ENCODE measurements around the gene PSMB11. TPM values are rescaled to one million over a fixed set of nuclear protein-coding genes. Genes with fewer than 3 reads are reported as not detected.

Gene PSMB11
- total RNA-seq, 3 donors from 2014 or later, result not detected

- DNase-seq, result peak; percentile 84 to 87 (median 86)
- Histone ChIP-seq H3K36me3 (ENCODE audit: low read depth) (peaks cover 15% of the 10 kb centered on the region), H3K4me1 (ENCODE audit: low read depth) (peaks cover 27% of the 10 kb centered on the region), H3K9me3 (no peaks in the 10 kb centered on the region), H3K4me3 (peak overlapping the region; percentile 12)
- intact Hi-C loops (cut with DNase I, micrococcal nuclease), result no loop called here
- no peak for TF ChIP-seq CTCF (IDR thresholded peaks at IDR 0.05)
- peak; percentile 93 for ATAC-seq
These were observed 29.4 kb downstream of the PSMB11 start for GRCh38 chr14:23071244-23071920.

- intact Hi-C loops (cut with DNase I, micrococcal nuclease), result no loop called here
- no peak for DNase-seq
- no peaks in the 10 kb centered on the region for H3K9me3 ChIP-seq
- peaks cover 12% of the 10 kb centered on the region for H3K36me3 ChIP-seq (ENCODE audit: low read depth)
- TF ChIP-seq CTCF (IDR thresholded peaks at IDR 0.05), result no peak
- ATAC-seq, result peak; percentile 59
- peaks cover 27% of the 10 kb centered on the region for H3K4me1 ChIP-seq (ENCODE audit: low read depth)
- H3K4me3 ChIP-seq, result no peak overlapping the region
These were observed 30.0 kb downstream of the PSMB11 start for GRCh38 chr14:23071921-23072539.

GRCh38 chr14:23074906-23075305 lies 32.9 kb downstream of the PSMB11 start:
- H3K4me3 ChIP-seq, result no peak overlapping the region
- TF ChIP-seq CTCF (IDR thresholded peaks at IDR 0.05), result no peak
- intact Hi-C loops (cut with DNase I, micrococcal nuclease), result no loop called here
- no peaks in the 10 kb centered on the region for H3K9me3 ChIP-seq
- H3K4me1 ChIP-seq (ENCODE audit: low read depth), result peaks cover 21% of the 10 kb centered on the region
- ATAC-seq (no peak), DNase-seq (no peak)
- H3K36me3 ChIP-seq (ENCODE audit: low read depth), result peaks cover 5% of the 10 kb centered on the region

GRCh38 chr14:23076785-23077408 lies 34.9 kb downstream of the PSMB11 start:
- ATAC-seq (peak; percentile 25), DNase-seq (no peak)
- no peak overlapping the region for H3K4me3 ChIP-seq
- TF ChIP-seq CTCF (IDR thresholded peaks at IDR 0.05), result peak; percentile 19
- H3K9me3 ChIP-seq, result no peaks in the 10 kb centered on the region
- peaks cover 11% of the 10 kb centered on the region for H3K4me1 ChIP-seq (ENCODE audit: low read depth)
- intact Hi-C loops (cut with DNase I, micrococcal nuclease), result no loop called here
- peaks cover 5% of the 10 kb centered on the region for H3K36me3 ChIP-seq (ENCODE audit: low read depth)

- no peak for TF ChIP-seq CTCF (IDR thresholded peaks at IDR 0.05)
- Histone ChIP-seq H3K9me3 (no peaks in the 10 kb centered on the region), H3K4me1 (ENCODE audit: low read depth) (no peaks in the 10 kb centered on the region), H3K4me3 (no peak overlapping the region), H3K36me3 (ENCODE audit: low read depth) (peaks cover 5% of the 10 kb centered on the region)
- DNase-seq (no peak), ATAC-seq (no peak)
- intact Hi-C loops (cut with DNase I, micrococcal nuclease), result no loop called here
These were observed 36.0 kb downstream of the PSMB11 start for GRCh38 chr14:23077962-23078361.
